SK-N-MC (cell line): ENCODE data around the gene DVL3.

Source experiments
- EZH2 ChIP-seq: fragments of 200-600 bp; sonication (generic); IDR thresholded peaks from one replicate; pipeline ENCODE4 v1.6.1; 2017; ENCODE audit warnings: antibody characterized with exemption
- POLR2AphosphoS5 ChIP-seq: IDR thresholded peaks from 2 replicates; pipeline ENCODE4 v1.6.1; 2012; ENCODE audit warnings: mild to moderate bottlenecking, low read depth, low read length, borderline replicate concordance

GRCh38 chr3:184149123-184149522 lies 6.1 kb upstream of the DVL3 start:
- TF ChIP-seq EZH2 (no peak), POLR2AphosphoS5 (no peak)
